Measurements from ENCODE around the gene CGRRF1. TPM values are rescaled to one million over a fixed set of nuclear protein-coding genes. Genes with fewer than 3 reads are reported as not detected.

The CGRRF1 gene
- total RNA-seq, 1 donor from 2014 or later, result 1.2 TPM

- peaks cover 0 to 22% of the 10 kb centered on the region in 2 donors for H3K4me1 ChIP-seq
- intact Hi-C loops (cut with DNase I), result no loop called here
- no peak for TF ChIP-seq CTCF (IDR thresholded peaks at IDR 0.05)
- H3K36me3 ChIP-seq, result peaks cover 0 to 13% of the 10 kb centered on the region in 2 donors
- H3K4me3 ChIP-seq, result no peak overlapping the region
- H3K9me3 ChIP-seq, result no peaks in the 10 kb centered on the region
- DNase-seq (ENCODE audit: low spot score in 2 of 2), result no peak
- no peak overlapping the region for H3K27ac ChIP-seq
- H3K27me3 ChIP-seq, result no peaks in the 10 kb centered on the region
These were observed 23.0 kb upstream of the CGRRF1 start for GRCh38 chr14:54486685-54487084.

DNA sequence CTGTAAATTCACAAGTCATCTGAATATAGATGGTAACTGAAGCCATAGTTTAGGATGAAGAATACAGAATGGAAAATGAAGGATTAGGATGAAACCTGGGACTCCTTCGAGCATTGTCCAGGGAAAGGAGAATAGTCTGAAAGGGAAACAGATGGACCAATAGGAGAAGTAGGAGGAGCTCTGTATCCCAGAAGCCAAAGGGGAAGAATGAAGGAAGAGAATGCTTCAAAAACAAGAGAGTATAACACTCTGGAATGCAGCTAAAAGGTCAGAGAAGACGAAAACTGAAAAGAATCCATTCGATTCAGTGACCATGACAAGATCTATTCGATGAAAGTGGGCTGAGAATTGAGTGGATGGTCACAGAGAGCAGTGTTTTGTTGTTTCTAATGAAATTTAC, 21.9 kb upstream of the CGRRF1 start:
- Histone ChIP-seq H3K4me1 (peaks cover 0 to 22% of the 10 kb centered on the region in 2 donors), H3K36me3 (peaks cover 0 to 8% of the 10 kb centered on the region in 2 donors), H3K27me3 (no peaks in the 10 kb centered on the region), H3K9me3 (no peaks in the 10 kb centered on the region), H3K4me3 (peak overlapping the region; percentile 74 to 84), H3K27ac (peak overlapping the region; percentile 96 to 99)
- DNase-seq (ENCODE audit: low spot score in 2 of 2), result no peak
- intact Hi-C loops (cut with DNase I), result loop anchor here (1.0 kb wide), 3 partner anchors 22 to 91 kb away; partner anchors contain the start of genes CGRRF1 and CNIH1
- TF ChIP-seq CTCF (IDR thresholded peaks at IDR 0.05), result no peak

- H3K4me1 ChIP-seq, result peaks cover 0 to 22% of the 10 kb centered on the region in 2 donors
- no peak for DNase-seq (ENCODE audit: low spot score in 2 of 2)
- intact Hi-C loops (cut with DNase I), result loop anchor here (1.0 kb wide), 3 partner anchors 21 to 92 kb away; partner anchors contain the start of genes CGRRF1 and CNIH1
- no peak for TF ChIP-seq CTCF (IDR thresholded peaks at IDR 0.05)
- peaks cover 0 to 3% of the 10 kb centered on the region in 2 donors for H3K36me3 ChIP-seq
- no peaks in the 10 kb centered on the region for H3K9me3 ChIP-seq
- H3K4me3 ChIP-seq, result peak overlapping the region; percentile 74 to 84
- H3K27me3 ChIP-seq, result no peaks in the 10 kb centered on the region
- peak overlapping the region; percentile 96 to 99 for H3K27ac ChIP-seq
These were observed 21.4 kb upstream of the CGRRF1 start for GRCh38 chr14:54488318-54488645.

- H3K4me1 ChIP-seq, result peaks cover 0 to 22% of the 10 kb centered on the region in 2 donors
- peak in 2 of 3 experiments; percentile 33 to 45 for TF ChIP-seq CTCF (IDR thresholded peaks at IDR 0.05)
- intact Hi-C loops (cut with DNase I), result loop anchor here (1.0 kb wide), 3 partner anchors 21 to 92 kb away; partner anchors contain the start of genes CGRRF1 and CNIH1
These were observed 20.9 kb upstream of the CGRRF1 start, which contains the start of gene GMFB for GRCh38 chr14:54488646-54489317. GMFB (minus strand) TSS chr14:54488980; CDS start chr14:54488927, 53 bp downstream.

DNA sequence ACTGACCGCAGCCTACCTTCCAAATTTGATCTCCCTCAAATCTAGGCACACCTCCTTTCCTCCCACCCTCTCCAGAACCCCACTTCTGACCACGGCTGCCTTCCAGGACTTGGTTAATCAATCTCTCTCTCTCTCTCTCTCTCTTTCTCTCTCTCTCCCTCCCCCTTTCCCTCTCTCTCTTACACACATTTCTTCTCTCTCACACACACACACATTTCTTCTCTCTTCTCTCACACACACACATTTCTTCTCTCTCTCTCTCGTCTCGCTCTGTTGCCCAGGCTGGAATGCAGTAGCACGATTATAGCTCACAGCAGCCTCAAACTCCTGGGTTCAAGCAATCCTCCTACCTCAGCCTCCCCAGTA, 20.4 kb upstream of the CGRRF1 start:
- peak overlapping the region; percentile 46 to 84 for H3K4me3 ChIP-seq
- intact Hi-C loops (cut with DNase I), result no loop called here
- peak overlapping the region; percentile 96 to 99 for H3K27ac ChIP-seq
- no peak for DNase-seq (ENCODE audit: low spot score in 2 of 2)
- TF ChIP-seq CTCF (IDR thresholded peaks at IDR 0.05), result peak in 1 of 3 experiments; percentile 0
- H3K27me3 ChIP-seq, result no peaks in the 10 kb centered on the region
- H3K9me3 ChIP-seq, result no peaks in the 10 kb centered on the region
- peaks cover 0 to 20% of the 10 kb centered on the region in 2 donors for H3K4me1 ChIP-seq
- H3K36me3 ChIP-seq, result no peaks in the 10 kb centered on the region

More at GRCh38 chr14:54488646-54489317, 20.9 kb upstream of the CGRRF1 start, which contains the start of gene GMFB:
- Histone ChIP-seq H3K36me3 (no peaks in the 10 kb centered on the region), H3K27ac (peak within 1 kb of the TSS; percentile 96 to 99), H3K9me3 (no peaks in the 10 kb centered on the region), H3K27me3 (no peaks in the 10 kb centered on the region), H3K4me3 (peak within 1 kb of the TSS; percentile 74 to 84)
- peak; percentile 74 to 95 for DNase-seq (ENCODE audit: low spot score in 2 of 2)
